Testis (tissue), 3 donors: ENCODE data around the gene GJB6. TPM values are rescaled to one million over a fixed set of nuclear protein-coding genes. Genes with fewer than 3 reads are reported as not detected.

Experiments
- DNase-seq: peaks from one replicate; pipeline ENCODE4 v3.0.0-alpha.2; 2019
- H3K27ac ChIP-seq, 2 donors: fragments of 200-600 bp; sonication (generic); one replicate each; pipeline ENCODE4 v1.5.1; 2019
- H3K27me3 ChIP-seq: fragments of 200-600 bp; sonication (generic); one replicate; pipeline ENCODE4 v1.5.1; 2019
- H3K36me3 ChIP-seq: fragments of 200-600 bp; sonication (generic); one replicate; pipeline ENCODE4 v1.5.1; 2017; ENCODE audit warnings: low read depth; ENCODE audit errors: missing control alignments
- H3K4me1 ChIP-seq: fragments of 200-600 bp; sonication (generic); one replicate; pipeline ENCODE4 v1.5.1; 2019
- H3K4me3 ChIP-seq, 2 donors: fragments of 200-600 bp; sonication (generic); one replicate each; pipeline ENCODE4 v1.5.1; 2017 to 2019
- H3K9me3 ChIP-seq: fragments of 200-600 bp; sonication (generic); one replicate; pipeline ENCODE4 v1.5.1; 2017
- POLR2A ChIP-seq: fragments of 450-650 bp; IDR thresholded peaks from one replicate; pipeline ENCODE4 v1.6.1; 2017; ENCODE audit warnings: antibody characterized with exemption, mild to moderate bottlenecking, moderate library complexity
- WGBS, 2 donors: methylation state at CpG; one replicate each; pipeline ENCODE4 v1.1.5; 2018; 5-methylcytosine and 5-hydroxymethylcytosine counted together
- intact Hi-C: fragments of 100-400 bp; cut with DNase I; formaldehyde crosslinking; loops from one replicate; pipeline ENCODE4 v1.15.1; 2023; ENCODE audit warnings: low total_unique reads
- polyA plus RNA-seq: library from polyadenylated mRNA; stranded (reverse); fragments of 350-450 nt; fragmentation: Illumina TruSeq; extraction: RNeasy Lipid Tissue Mini Kit (QIAGEN cat#74804); gene quantifications from one replicate; pipeline ENCODE4 v1.2.3, GENCODE V29; 2014; ENCODE audit warnings: low read depth, low replicate concordance; ENCODE audit not compliant: insufficient read depth
- total RNA-seq, 2 donors: library from RNA; depleted of rRNA; stranded (reverse); fragments of >200 nt; gene quantifications; one replicate each; pipeline ENCODE4 v1.2.3, GENCODE V29; 2016
- TF ChIP-seq, protein P1 (sequence below), 3 experiments: fragments of 450-650 bp in 2 of 3; fragments of 200-600 bp in 1 of 3; sonication (generic) in 1 of 3; IDR thresholded peaks; one replicate each; pipeline ENCODE4 v1.5.1; 2016 to 2019; ENCODE audit warnings: antibody characterized with exemption in 3 of 3, mild to moderate bottlenecking in 2 of 3, moderate library complexity in 1 of 3

Gene GJB6
- total and polyA plus RNA-seq, 3 donors from 2014 or later: 1.4 to 1.8 (median 1.7) TPM

DNA sequence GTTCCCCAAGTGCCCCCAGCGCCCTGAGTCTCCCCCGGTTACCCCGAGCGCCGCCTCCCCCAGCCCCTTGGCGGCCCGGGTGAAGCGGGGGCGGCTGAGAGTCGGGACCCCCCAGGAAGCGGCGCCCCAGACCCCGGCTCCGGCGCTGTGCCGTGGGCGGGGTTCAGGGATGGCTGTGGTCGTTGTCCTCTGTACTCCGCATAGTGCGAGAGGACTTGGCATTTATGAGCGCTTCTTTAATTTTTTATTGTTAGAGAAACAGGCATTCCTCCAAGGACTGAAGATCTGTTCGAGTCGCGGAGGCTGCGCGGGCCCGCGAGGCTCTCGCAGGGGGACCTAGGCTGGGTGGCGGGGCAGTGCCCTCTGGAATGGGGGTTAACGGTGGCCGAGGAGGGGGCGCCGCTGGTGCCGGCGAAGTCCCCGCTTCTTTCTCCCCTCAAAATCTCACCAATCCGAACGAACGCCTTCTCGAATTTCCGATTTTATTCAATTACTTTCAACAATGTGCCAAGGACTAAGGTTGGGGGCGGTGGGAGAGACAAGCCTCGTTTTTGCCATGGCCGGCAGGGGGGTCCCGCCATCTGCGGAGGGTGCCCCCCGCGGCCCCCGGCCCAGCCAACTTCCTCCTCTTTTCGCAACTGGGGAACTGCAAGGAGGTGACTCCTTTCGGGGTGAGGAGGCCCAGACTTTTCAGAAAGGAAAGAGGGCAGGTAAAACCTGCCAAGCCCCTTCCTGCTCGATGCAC is 38.8 kb downstream of the GJB6 start:
- Histone ChIP-seq H3K36me3 (no peaks in the 10 kb centered on the region), H3K4me3 (peak overlapping the region; percentile 48 to 65), H3K9me3 (no peaks in the 10 kb centered on the region), H3K4me1 (peaks cover 11% of the 10 kb centered on the region), H3K27ac (no peak overlapping the region), H3K27me3 (no peaks in the 10 kb centered on the region)
- no peak for DNase-seq
- intact Hi-C loops: no loop called here
- TF ChIP-seq, protein P1, sequence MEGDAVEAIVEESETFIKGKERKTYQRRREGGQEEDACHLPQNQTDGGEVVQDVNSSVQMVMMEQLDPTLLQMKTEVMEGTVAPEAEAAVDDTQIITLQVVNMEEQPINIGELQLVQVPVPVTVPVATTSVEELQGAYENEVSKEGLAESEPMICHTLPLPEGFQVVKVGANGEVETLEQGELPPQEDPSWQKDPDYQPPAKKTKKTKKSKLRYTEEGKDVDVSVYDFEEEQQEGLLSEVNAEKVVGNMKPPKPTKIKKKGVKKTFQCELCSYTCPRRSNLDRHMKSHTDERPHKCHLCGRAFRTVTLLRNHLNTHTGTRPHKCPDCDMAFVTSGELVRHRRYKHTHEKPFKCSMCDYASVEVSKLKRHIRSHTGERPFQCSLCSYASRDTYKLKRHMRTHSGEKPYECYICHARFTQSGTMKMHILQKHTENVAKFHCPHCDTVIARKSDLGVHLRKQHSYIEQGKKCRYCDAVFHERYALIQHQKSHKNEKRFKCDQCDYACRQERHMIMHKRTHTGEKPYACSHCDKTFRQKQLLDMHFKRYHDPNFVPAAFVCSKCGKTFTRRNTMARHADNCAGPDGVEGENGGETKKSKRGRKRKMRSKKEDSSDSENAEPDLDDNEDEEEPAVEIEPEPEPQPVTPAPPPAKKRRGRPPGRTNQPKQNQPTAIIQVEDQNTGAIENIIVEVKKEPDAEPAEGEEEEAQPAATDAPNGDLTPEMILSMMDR (IDR thresholded peaks at IDR 0.05): no peak
- TF ChIP-seq POLR2A: no peak
- WGBS, 2 donors: 1 to 2% methylated on average over 33 to 50 of the region's 53 CpGs

DNA sequence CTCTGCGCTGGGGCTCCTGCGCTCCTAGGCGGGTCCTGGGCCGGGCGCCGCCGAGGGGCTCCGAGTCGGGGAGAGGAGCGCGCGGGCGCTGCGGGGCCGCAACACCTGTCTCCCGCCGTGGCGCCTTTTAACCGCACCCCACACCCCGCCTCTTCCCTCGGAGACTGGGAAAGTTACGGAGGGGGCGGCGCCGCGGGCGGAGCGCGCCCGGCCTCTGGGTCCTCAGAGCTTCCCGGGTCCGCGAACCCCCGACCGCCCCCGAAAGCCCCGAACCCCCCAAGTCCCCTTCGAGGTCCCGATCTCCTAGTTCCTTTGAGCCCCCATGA is 39.3 kb downstream of the GJB6 start, which contains the start of gene GJB2:
Gene GJB2, minus strand, starts transcription at position 103 of the 326 bp plus-strand sequence. CDS start 3,357 bp downstream, outside the sequence.
- Histone ChIP-seq H3K27me3 (no peaks in the 10 kb centered on the region), H3K9me3 (no peaks in the 10 kb centered on the region), H3K36me3 (no peaks in the 10 kb centered on the region), H3K4me3 (peak within 1 kb of the TSS; percentile 48 to 65), H3K27ac (no peak within 1 kb of the TSS), H3K4me1 (peaks cover 11% of the 10 kb centered on the region)
- DNase-seq: no peak
- intact Hi-C loops: no loop called here
- TF ChIP-seq POLR2A: no peak
- TF ChIP-seq, protein P1 (IDR thresholded peaks at IDR 0.05): no peak
- WGBS, 2 donors: 1% methylated on average over 27 of the region's 39 CpGs; no CpG with 5 or more reads in 1 of the 2 donors

DNA sequence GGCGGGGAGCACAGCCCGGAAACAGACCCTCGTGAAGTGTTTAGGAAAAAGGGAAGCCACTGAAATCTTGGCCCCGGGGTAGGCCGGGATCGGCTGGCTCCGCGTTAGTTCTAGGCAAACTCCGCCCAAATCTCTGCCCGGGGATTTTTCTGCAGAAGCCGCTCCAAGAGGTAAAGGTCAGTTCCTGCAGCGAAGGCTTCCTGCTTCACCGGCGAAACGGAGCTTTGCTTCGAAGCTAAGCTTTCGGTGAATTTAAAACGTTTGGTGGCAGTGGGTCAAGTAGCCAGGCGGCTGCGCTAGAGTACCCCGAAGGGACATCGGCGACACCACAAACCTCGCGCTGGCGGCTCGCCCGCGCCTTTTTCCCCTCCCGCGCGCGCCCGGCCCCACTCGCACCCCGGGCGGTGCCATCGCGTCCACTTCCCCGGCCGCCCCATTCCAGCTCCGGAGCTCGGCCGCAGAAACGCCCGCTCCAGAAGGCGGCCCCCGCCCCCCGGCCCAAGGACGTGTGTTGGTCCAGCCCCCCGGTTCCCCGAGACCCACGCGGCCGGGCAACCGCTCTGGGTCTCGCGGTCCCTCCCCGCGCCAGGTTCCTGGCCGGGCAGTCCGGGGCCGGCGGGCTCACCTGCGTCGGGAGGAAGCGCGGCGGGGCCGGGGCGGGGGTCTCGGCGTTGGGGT is 39.8 kb downstream of the GJB6 start:
- Histone ChIP-seq H3K4me3 (peak overlapping the region; percentile 48 to 65), H3K27me3 (no peaks in the 10 kb centered on the region), H3K4me1 (peaks cover 11% of the 10 kb centered on the region), H3K9me3 (no peaks in the 10 kb centered on the region), H3K36me3 (no peaks in the 10 kb centered on the region), H3K27ac (no peak overlapping the region)
- TF ChIP-seq, protein P1 (IDR thresholded peaks at IDR 0.05): no peak
- no peak for TF ChIP-seq POLR2A
- DNase-seq: peak; percentile 21
- intact Hi-C loops: no loop called here
- WGBS, 2 donors: 1 to 3% methylated on average over 25 to 36 of the region's 73 CpGs

DNA sequence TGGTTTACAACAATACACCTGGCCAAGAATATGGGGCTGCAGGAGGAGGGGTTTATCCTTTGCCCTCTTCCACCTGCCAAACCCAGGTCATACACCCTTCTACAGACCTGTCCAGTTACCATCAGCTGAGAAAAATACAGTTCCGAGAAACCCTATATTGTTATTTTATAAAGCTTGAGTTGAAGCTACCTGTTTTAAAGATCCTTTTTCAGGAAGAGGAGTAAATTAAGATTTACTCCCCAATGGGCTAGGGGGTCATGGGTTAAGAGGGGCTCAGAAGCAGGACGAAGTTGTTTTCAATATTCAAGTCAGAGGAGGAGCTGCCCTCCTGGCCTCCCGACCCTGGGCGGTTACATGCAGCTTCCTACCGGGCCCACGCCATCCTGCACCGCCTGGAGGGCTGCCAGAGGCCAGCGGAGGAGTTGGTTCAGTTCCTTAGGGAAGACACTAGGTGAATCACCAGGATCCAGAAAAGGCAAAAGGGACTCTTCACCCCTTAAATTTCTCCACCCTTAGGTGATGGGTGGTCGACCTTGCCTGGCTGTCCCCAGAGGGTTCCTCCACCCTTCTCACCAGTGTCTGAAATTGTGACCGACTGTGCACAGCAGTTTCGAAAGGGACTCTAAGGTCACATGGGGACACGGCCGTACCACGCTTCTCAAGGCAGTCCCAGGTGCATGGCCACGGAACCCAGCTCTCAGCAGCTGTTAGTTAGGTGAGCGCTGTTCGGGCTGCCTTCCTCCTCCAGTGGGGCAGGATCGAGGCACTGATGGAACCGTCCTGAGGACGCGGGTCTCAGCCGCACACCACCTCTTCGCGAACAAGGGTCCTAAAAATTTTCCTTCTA is 40.6 kb downstream of the GJB6 start:
- DNase-seq: no peak
- H3K27me3 ChIP-seq: no peaks in the 10 kb centered on the region
- TF ChIP-seq, protein P1 (IDR thresholded peaks at IDR 0.05): no peak
- TF ChIP-seq POLR2A: no peak
- H3K36me3 ChIP-seq: no peaks in the 10 kb centered on the region
- H3K9me3 ChIP-seq: no peaks in the 10 kb centered on the region
- H3K27ac ChIP-seq: no peak overlapping the region
- WGBS, 2 donors: 38 to 50% methylated on average over 13 to 24 of the region's 24 CpGs
- peaks cover 8% of the 10 kb centered on the region for H3K4me1 ChIP-seq
- intact Hi-C loops: no loop called here
- peak overlapping the region; percentile 48 to 65 for H3K4me3 ChIP-seq
